Left cardiac atrium (tissue), 4 donors: ENCODE data around the gene TCN2. TPM values are rescaled to one million over a fixed set of nuclear protein-coding genes. Genes with fewer than 3 reads are reported as not detected.
A peak's percentile ranks its signal among the peaks of the same experiment; 100 is the strongest.

Source experiments
- ATAC-seq, 2 donors: fragments of 200-7000 bp; cut with Tn5 transposase; one replicate each; pipeline ENCODE4 v1.9.1; 2020; ENCODE audit warnings: mild to moderate bottlenecking in 2 of 2, moderate library complexity in 2 of 2
- DNase-seq: peaks from one replicate; pipeline ENCODE4 v3.0.0-alpha.2; 2020
- intact Hi-C, 2 donors: fragments of 100-400 bp; cut with DNase I; formaldehyde crosslinking; loops; one replicate each; pipeline versions ENCODE4 v1.14.1 to v1.15.1; 2022 to 2023
- total RNA-seq, 2 donors: library from RNA; stranded (reverse); fragmentation: NEBNext Ultra II Directional; extraction: Animal tissue kit (Norgen Biotek cat#: 25700); gene quantifications; one replicate each; pipeline ENCODE4 v1.2.1, GENCODE V29; 2021
- donor health status: DM: no; HTN: yes; CAD: no.
- donor health status: DM: no; HTN: yes; CAD: no; lungs with severe emphysema.
- donor health status: DM: yes; HTN: yes; CAD: no.
- donor health status: Dilated cardiomyopathy.

TCN2 gene
- total RNA-seq, 2 donors from 2014 or later = 20.9 to 21.3 TPM

DNA sequence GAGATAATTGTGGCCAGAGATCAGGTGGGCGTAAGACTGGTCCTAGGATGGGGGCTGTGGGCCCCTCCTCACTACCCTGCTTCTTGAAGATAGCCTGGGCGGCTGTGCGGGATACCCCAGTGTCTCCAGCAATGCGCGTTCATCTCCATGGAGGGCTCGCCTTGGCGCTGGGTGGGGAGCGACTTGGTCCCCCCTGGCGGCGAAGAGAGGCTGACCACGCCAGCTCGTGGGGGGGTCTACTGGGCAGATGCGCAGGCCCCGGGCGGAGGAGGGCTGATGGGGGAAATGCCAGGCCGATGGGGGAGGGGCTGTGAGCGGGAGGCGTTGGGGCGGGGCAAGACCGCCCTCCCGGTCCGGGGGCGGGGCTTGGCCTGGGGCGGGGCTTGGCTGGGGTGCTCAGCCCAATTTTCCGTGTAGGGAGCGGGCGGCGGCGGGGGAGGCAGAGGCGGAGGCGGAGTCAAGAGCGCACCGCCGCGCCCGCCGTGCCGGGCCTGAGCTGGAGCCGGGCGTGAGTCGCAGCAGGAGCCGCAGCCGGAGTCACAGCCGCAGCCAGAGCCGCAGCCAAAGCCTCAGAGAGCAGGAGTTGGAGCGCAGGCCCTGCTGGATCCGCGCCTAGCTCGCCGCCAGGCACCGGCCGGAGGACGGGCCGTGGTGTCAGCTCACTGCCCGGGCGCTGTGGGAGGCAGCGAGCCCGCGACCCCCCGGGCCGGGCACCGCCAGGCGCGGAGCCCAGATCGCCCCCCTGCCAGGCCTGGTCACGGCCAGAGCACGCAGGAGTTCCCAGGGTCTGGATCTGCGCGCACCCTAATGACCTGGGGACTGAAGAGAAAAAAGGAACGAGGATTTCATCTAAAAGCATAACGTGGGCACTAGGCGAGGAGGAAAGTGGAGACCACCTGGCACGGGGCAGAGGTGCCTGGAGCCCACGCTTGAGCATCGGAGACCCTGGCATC is 28.6 kb downstream of the TCN2 start, which contains the start of gene SLC35E4:
TSS of gene SLC35E4 (plus strand) at position 509 of the 953 bp plus-strand sequence. CDS start 670 bp downstream, outside the sequence.
- DNase-seq = peak; percentile 96
- intact Hi-C loops = loop anchor here in 1 of 2 donors (10.0 kb wide), 1 partner anchor 289 kb away; no protein-coding TSS in a partner anchor
- peak; percentile 97 for ATAC-seq

DNA sequence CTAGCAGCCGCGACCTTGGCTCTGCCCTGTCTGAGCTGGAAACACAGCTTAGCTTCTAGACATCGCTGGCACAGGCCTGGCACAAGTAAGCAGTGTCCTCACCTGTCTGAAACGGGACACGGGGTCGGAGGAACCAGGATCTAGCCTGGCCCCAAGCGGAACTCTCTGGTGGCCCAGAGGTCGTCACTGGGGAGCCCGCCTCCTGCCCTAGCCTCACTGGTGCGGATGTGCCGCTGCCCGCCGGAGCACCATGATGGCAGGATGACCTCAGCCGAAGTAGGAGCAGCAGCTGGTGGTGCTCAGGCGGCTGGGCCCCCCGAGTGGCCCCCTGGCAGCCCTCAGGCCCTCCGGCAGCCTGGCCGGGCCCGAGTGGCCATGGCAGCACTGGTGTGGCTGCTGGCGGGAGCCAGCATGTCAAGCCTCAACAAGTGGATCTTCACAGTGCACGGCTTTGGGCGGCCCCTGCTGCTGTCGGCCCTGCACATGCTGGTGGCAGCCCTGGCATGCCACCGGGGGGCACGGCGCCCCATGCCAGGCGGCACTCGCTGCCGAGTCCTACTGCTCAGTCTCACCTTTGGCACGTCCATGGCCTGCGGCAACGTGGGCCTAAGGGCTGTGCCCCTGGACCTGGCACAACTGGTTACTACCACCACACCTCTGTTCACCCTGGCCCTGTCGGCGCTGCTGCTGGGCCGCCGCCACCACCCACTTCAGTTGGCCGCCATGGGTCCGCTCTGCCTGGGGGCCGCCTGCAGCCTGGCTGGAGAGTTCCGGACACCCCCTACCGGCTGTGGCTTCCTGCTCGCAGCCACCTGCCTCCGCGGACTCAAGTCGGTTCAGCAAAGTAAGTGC is 29.5 kb downstream of the TCN2 start:
- peak in 1 of 2 donors; percentile 0 for ATAC-seq
- peak; percentile 37 for DNase-seq
- intact Hi-C loops = loop anchor here in 1 of 2 donors (10.0 kb wide), 1 partner anchor 288 kb away; no protein-coding TSS in a partner anchor

DNA sequence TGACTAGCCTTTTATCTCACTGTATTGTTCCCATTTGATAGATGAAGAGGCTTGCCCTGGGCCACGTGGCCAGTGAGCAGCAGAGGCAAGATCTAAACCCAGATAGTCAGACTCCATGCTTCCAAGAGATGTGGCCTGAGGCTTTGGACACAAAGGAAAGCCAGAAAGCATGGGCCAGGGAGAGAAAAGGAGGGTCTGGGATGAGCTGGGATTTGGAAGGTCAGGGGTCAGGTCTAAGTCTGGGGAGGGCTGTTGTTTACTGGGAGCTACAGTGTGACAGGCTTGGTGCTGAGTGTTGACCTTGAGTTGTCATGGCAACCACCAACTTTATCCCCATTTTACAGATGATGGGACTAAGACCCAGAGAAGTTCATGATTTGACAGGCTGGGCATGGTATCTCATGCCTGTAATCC is 30.7 kb downstream of the TCN2 start:
- intact Hi-C loops = loop anchor here in 1 of 2 donors (10.0 kb wide), 1 partner anchor 287 kb away; no protein-coding TSS in a partner anchor
- no peak for DNase-seq
- ATAC-seq = no peak

DNA sequence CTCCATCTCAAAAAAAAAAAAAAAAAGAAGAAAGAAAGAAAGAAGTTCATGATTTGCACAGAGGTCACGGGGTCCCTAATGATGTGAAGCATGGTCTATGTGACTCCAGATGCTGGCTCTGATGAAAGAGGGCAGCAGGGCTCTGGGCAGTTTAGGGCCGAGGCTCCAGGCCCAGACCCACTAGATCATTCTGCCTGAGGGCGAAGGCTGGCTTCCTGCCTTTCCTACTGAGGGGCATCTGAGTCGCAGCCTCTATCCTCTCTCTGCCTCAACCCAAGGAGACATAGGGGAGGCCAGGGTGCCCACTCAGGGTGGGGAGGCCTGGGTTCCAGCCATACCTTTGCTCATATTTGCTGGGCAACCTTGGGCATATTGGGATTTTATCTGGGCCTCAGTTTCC is 33.4 kb downstream of the TCN2 start:
- DNase-seq (no peak), ATAC-seq (no peak)
- intact Hi-C loops = no loop called here

DNA sequence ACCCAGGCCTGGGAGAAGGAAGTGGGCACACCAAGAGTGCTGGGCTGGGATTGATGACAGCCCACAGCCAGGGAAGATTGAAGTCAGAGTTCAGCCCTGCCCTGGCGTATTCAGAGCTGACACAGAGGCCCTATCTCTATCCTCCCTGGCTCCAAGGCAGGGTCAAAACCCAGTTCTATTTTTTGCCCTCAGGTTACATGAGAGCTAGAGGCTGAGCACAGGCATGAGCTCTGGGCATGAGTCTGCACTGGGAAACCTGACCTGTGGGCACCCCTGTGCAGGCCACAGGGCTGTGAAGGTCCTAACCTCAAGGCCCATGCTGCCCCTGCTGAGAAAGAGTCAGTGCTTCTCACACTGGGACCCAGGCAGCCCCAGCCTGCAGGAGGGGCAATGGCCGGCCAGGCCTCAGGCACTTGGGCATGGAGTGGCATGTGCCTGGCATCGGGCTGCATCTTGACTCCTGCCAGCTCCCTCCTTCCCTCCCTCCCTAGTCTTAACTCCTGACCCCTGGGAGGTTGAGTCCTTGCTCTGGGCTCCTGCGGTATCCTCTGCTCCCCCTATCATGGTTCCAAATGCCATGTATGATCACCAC is 34.0 kb downstream of the TCN2 start:
- ATAC-seq (no peak), DNase-seq (no peak)
- intact Hi-C loops = no loop called here

DNA sequence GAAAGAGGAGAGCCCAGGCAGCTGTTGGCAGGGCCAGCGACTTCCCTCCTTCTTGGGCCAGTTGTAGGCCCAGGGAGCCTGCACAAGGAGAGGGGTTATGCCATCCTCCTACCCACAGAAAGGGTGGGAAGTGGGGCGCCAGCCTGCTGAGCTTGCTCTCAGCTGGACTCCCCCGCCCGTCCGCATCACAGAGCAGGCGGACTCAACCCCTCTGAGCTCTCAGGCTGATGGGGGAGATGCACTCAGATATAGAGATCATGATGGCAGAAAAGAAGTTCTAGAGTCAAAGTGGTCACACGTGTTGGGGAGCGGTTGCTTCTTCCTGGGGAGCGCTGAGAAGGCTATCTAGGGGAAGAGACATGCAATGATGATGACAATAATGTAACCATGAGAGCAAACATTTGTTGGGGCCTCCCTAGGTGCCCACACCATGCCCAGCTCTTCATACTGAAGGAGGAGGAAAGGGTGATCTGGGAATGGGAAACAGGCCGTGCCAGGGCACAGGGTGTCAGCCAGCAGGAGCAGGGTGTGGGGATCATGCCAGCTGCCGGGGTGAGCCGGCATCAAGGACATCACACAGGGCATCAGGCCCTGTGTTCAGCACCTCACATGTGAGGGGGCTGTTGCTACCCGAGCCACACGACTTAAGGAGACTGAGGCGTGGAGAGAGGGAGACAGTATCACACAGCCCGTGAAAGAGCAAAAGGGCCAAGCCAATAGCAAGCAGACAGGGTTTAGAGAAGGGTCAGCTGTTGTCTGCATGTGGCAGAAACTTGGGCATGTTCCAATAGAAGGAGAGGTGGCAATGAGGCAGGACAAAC is 36.3 kb downstream of the TCN2 start:
- no peak for DNase-seq
- peak; percentile 44 to 50 for ATAC-seq
- intact Hi-C loops = no loop called here

DNA sequence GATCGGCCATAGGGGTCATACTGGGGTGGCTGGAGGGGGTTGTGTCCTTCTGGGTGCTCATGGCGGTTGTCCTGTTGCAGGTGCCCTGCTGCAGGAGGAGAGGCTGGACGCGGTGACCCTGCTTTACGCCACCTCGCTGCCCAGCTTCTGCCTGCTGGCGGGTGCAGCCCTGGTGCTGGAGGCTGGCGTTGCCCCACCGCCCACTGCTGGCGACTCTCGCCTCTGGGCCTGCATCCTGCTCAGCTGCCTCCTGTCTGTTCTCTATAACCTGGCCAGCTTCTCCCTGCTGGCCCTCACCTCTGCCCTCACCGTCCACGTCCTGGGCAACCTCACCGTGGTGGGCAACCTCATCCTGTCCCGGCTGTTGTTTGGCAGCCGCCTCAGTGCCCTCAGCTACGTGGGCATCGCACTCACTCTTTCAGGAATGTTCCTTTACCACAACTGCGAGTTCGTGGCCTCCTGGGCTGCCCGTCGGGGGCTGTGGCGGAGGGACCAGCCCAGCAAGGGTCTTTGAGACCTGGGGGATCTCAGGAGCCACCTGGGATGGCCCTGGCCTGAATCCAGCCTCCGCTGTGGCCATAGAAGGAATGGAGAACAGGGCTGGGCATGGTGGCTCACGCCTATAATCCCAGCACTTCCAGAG is 39.7 kb downstream of the TCN2 start:
- intact Hi-C loops = no loop called here
- ATAC-seq (no peak), DNase-seq (no peak)

DNA sequence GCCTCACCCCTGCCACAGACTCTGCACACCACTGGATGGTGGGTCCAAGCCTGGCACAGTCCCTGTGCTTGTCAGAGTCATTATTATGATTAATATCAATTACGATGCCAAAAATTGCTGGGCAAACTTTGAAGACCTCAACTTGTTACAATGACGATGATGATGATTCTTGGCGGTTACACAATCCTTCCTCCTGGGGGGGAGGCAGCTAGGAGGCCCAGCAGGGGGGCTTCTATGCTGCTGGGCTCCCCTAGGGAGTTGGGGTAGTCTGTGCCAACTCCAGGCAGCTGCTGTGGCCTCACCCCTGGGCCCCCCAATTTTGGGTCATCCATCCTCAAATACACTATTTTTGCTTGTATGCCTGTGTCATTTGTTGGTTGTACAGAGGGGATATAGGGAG is 40.6 kb downstream of the TCN2 start:
- ATAC-seq = no peak
- intact Hi-C loops = no loop called here
- DNase-seq = no peak

DNA sequence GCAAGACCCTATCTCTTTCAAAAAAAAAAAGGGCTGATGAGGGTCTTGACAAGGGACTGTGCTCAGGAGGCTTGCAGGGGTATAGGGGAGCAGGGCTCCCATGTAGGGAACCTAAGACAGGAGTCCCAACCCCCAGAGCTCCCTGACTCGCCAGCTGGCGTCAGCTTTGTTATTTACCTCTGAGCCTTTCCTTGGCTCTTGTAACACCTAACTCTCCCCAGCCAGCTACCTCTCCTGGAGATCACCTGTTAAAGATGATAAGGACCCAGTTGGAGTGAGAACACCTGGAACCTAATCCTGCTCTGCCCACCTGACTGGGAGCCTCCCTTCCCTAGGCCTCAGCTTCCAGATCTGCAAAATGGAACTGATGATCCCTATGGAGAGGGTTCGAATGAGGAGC is 41.9 kb downstream of the TCN2 start:
- intact Hi-C loops = no loop called here
- DNase-seq (no peak), ATAC-seq (no peak)

DNA sequence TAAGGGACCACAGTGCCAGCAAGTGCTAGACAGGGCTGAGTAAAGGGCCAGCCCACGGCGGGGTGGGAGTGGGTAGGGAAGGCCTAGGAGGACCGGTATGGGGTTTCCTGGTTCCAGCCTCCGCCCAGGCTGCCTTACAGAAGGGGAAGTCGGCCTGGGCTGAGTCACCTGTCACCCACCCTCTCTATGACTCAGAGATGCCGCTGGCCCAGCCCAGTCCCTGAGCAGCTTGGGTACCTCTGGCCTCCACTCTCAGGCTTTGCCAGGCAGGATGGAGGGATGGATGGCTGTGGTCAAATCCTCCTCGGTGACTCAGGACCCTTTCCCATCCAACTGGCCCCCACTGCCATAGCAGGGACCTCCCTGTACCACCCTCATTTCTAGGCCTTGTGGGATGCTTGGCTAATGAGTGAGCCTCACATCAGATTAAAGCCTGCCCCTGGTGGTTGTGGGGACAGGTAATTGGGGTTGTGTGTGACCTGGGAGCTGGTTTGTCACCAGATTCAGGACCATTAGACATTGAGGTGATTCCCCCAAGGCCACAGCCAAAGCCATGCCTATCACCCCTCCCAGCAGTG is 42.5 kb downstream of the TCN2 start:
- ATAC-seq = peak in 1 of 2 donors; percentile 89
- peak; percentile 70 for DNase-seq

DNA sequence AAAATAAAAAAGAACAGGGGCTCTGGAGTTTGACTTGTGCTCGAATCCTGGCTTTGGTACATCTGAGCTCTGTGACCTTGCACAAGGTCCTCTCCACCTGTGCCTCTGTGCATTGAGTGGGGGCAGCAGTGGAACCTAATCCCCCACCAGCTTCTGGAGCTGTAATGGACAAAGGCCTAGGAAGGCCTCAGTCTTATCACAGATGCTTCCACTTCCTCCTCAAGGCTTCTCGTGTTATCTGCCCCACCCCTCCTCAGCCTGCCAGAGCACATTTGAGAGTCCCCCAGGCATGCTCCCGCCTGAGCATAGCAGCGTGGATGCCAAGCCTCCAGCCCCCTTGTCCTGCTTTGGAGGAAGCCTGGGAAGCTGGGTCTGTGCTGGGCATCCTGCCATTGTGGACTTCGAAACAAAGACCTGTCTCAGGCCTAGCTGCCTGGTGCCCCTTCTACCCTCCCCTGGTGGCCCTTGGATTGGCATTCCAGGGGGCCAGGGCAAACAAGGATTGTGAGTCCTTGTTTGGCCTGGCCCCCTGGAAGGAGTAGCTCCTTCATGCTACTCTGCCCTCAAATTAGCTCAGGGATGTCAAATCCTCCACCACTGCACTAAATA is 43.6 kb downstream of the TCN2 start:
- intact Hi-C loops = no loop called here
- ATAC-seq (peak in 1 of 2 donors; percentile 19), DNase-seq (peak; percentile 36)

More for the DNA sequence above, 42.5 kb downstream of the TCN2 start:
- intact Hi-C loops = no loop called here

DNA sequence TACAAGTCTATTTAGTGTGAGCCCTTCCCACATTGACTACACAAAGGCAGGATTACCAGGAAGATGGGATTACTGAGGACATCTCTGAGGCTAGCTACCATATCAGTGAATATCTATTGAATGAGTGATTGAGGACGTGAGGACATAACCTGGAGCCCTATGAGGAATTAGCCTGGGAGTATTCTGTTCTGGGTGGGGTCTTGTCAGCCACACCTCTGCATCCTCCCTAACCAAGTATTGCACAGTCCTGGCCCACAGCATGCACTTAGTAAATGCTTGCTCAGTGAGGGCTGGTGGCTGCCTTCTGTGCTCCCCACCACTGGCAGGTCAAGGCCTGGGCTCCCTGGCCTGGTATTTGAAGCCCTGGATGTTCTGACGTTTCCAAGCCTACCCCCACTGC is 45.9 kb downstream of the TCN2 start:
- ATAC-seq (no peak), DNase-seq (no peak)
- intact Hi-C loops = no loop called here

DNA sequence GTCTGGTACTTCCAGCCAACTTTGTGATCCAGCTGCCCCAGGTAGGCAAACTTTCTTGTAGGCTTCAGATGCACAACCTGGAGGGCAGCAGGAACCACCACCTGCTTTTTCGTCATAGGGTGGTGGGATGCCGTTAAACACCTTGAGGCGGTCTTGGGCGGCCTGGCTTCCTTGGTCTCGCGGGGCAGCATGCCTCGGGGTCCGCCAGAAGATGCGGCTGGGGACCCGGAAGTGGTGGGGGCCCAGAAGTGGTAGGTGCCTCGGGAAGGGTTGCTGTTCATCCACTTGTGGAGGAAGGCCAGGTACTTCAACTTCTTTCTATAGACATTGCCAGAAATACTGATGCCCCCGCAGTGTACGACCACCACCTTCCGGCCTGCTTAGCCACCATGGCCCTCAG is 47.4 kb downstream of the TCN2 start:
- no peak for DNase-seq
- no peak for ATAC-seq
- intact Hi-C loops = no loop called here

DNA sequence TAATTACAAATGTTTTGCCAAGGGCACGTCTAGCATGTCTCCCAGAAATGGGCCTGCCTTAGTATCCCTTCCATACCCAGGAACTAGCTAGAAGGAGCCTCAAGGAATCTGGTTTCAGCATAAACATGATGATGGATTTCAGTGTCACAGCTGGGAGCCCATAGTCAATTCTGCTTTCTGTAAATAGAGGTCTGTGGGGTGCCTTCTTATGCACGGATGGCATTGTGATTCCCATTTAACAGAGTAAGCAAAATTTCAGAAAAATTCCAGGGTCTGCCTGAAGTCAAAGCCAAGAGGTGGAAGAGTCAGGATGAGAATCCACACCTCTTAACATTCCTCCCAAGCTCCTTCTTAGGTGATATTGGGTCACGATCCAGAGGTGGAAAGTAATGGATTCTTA is 48.6 kb downstream of the TCN2 start:
- ATAC-seq (no peak), DNase-seq (no peak)
- intact Hi-C loops = no loop called here

DNA sequence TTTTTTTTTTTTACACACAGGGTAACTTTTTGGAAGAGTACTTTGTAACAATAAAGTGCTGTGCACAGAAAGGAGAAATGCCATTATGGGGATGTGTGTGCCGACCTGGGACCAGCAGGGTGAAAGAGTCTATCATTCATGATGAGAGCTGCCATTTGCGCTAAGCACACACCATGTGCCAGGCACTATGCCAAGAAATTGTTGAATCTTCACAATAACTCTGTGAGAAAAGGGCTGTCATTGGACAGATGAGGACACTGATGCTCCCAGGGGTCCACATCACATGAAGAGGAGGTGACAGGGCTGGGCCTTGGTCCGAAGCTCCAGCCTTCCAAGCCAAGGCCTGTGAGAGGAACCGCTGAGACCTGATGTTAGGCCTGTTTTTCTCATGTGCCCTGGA is 55.1 kb downstream of the TCN2 start:
- DNase-seq (no peak), ATAC-seq (no peak)
- intact Hi-C loops = no loop called here

DNA sequence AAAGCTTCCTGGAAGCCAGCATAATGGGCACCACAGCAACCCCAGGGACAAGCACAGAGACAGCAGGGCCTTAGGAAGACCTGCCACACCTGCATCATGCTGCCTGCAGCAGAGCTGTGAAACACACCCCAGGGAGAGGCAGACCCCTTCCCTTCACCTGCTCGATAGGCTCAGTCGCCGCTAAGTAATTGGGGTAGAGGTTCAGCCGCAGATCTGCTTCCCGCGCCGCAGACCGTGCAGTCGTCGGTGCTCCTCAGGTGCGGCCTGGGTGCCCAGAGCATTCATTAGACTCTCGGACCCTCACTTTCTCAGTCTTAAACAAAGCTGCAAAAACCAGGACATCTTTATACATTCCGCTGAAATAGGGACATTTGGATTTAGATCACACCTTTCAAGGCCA is 57.8 kb downstream of the TCN2 start:
- DNase-seq = no peak
- intact Hi-C loops = no loop called here
- ATAC-seq = no peak

DNA sequence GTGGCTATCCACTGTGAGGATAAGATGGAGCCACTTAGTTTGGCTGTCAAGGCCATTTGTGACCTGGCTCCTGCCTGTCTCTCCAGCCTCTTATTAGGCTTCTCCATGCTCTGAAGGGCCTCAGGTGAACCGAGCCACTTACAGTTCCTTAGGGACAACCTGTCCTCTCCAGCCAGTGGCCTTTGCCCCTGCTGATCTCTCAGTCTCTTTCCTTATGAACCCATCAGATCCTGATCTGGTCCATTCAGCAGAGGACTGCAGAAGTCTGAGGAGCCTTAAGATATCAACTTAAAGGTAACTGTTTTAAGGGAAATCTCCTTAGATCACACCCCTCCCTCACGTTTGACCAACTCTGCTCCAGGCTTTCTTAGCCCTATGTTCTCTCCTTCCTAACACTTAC is 58.3 kb downstream of the TCN2 start:
- intact Hi-C loops = no loop called here
- ATAC-seq (no peak), DNase-seq (no peak)
